K562 (cell line): ENCODE measurements around the gene BAIAP3. TPM values are rescaled to one million over a fixed set of nuclear protein-coding genes. Genes with fewer than 3 reads are reported as not detected.

ENCODE experiments used
- ATF7 ChIP-seq: fragments of 450-650 bp; IDR thresholded peaks from 2 replicates; pipeline ENCODE4 v1.7.1; 2014; ENCODE audit warnings: mild to moderate bottlenecking, moderate library complexity
- CXXC5 ChIP-seq: fragments of 250-450 bp; sonication (Bioruptor Pico); IDR thresholded peaks from 2 replicates; pipeline ENCODE4 v1.8.0; 2022; ENCODE audit warnings: inconsistent platforms, mild to moderate bottlenecking, moderate library complexity
- KLF1 ChIP-seq: fragments of 450-650 bp; IDR thresholded peaks from 2 replicates; pipeline ENCODE4 v1.6.1; 2016; ENCODE audit warnings: missing genetic modification characterization, missing compliant biosample characterization
- MGA ChIP-seq: fragments of 450-650 bp; IDR thresholded peaks from 2 replicates; pipeline ENCODE4 v1.6.1; 2016; ENCODE audit warnings: mild to moderate bottlenecking, moderate library complexity
- POLR2H ChIP-seq: IDR thresholded peaks from 2 replicates; pipeline ENCODE4 v1.6.1; 2016; ENCODE audit warnings: missing genetic modification characterization, low read depth, mild to moderate bottlenecking, control low read depth, missing compliant biosample characterization, moderate library complexity
- RBM39 ChIP-seq: fragments of 200-400 bp; formaldehyde crosslinking; optimal IDR thresholded peaks from 2 replicates; pipeline ENCODE3; 2018; ENCODE audit warnings: low read depth, low read length
- SP1 ChIP-seq: sonication (generic); formaldehyde crosslinking; IDR thresholded peaks from 2 replicates; pipeline ENCODE4 v1.8.1; 2022; ENCODE audit warnings: mild to moderate bottlenecking, missing genetic modification reagents
- YY1 ChIP-seq, 3 experiments: IDR thresholded peaks; 2 replicates each; pipeline ENCODE4 v1.6.1; 2011; ENCODE audit warnings: low read length in 2 of 3, mild to moderate bottlenecking in 2 of 3, moderate library complexity in 2 of 3, borderline replicate concordance in 1 of 3, control low read depth in 1 of 3, low read depth in 1 of 3; ENCODE audit not compliant: insufficient read depth in 3 of 3, insufficient replicate concordance in 2 of 3, control insufficient read depth in 1 of 3, insufficient read length in 1 of 3; ENCODE audit errors: extremely low read depth in 1 of 3
- ZBTB43 ChIP-seq: sonication (generic); formaldehyde crosslinking; IDR thresholded peaks from 2 replicates; pipeline ENCODE4 v1.8.0; 2023; ENCODE audit warnings: mild to moderate bottlenecking, missing genetic modification reagents
- ZNF583 ChIP-seq: fragments of 250-450 bp; sonication (Bioruptor Pico); IDR thresholded peaks from 2 replicates; pipeline ENCODE4 v1.4.0; 2020
- ZNF639 ChIP-seq, 2 experiments: fragments of 200-800 bp in 1 of 2; sonication (Bioruptor generic) in 1 of 2; sonication (generic) in 1 of 2; formaldehyde crosslinking in 1 of 2; IDR thresholded peaks in 1 of 2; conservative IDR thresholded peaks in 1 of 2; 2 replicates each; pipeline versions ENCODE4 v1.5.0 to v1.6.1; 2016 to 2020; ENCODE audit warnings: missing compliant biosample characterization in 1 of 2, missing genetic modification characterization in 1 of 2, missing genetic modification reagents in 1 of 2
- polyA plus RNA-seq, 8 experiments: library from polyadenylated mRNA; depleted of rRNA in 4 of 8; stranded (reverse) in 5 of 8; unstranded in 3 of 8; fragments of >200 nt; fragmentation: Nextera tagmentation in 2 of 8; fragmentation: Illumina TruSeq in 1 of 8; extraction: Ambion mirVana in 2 of 8; extraction: Trizol in 1 of 8; gene quantifications; 2 replicates each; pipeline versions ENCODE4 v1.2.1 to v1.2.3, GENCODE V29; 2011 to 2014; ENCODE audit warnings: inconsistent platforms in 1 of 8, missing spikeins in 1 of 8
- total RNA-seq, 7 experiments: library from RNA; depleted of rRNA in 6 of 7; stranded (reverse); fragments of >200 nt in 6 of 7; fragmentation: Illumina TruSeq in 2 of 7; extraction: Trizol in 2 of 7; gene quantifications; 2 replicates each; pipeline versions ENCODE4 v1.2.1 to v1.2.3, GENCODE V29; 2011 to 2021; ENCODE audit warnings: low replicate concordance in 1 of 7

Gene BAIAP3
- total and polyA plus RNA-seq, 9 of the 15 experiments (the other 6 are each of a cell fraction or from before 2014, with no cell fraction given): 0.03 to 4.5 (median 0.57) TPM; not detected in 1

GRCh38 chr16:1351582-1352362, 18.3 kb downstream of the BAIAP3 start, which contains the start of the genes GNPTG and TSR3 (continued):
- TF ChIP-seq ZBTB43 (CRISPR knock-in tag): no peak
- peak; percentile 65; the same call in 1 of the 2 replicates for TF ChIP-seq ATF7
- peak; percentile 97 for TF ChIP-seq CXXC5 (CRISPR knock-in tag)
- peak; percentile 90 to 98 (median 98) for TF ChIP-seq YY1 (IDR thresholded peaks at IDR 0.05; ENCODE audit: borderline replicate concordance in 1 of 3, control insufficient read depth in 1 of 3, extremely low read depth in 1 of 3, insufficient read depth in 3 of 3, insufficient read length in 1 of 3, insufficient replicate concordance in 2 of 3, low read depth in 1 of 3, low read length in 2 of 3)
- TF ChIP-seq MGA: no peak
- no peak; a peak in 1 of 4 replicates for TF ChIP-seq ZNF639 (CRISPR knock-in tag; conservative IDR thresholded peaks at IDR 0.05 in 1 of 2, IDR thresholded peaks at IDR 0.05 in 1 of 2)
- peak; percentile 62; the same call in 1 of the 2 replicates for TF ChIP-seq ZNF583
- peak; percentile 20; the same call in 1 of the 2 replicates for TF ChIP-seq SP1
- TF ChIP-seq KLF1 (tag): peak; percentile 93
- TF ChIP-seq POLR2H: no peak
- no peak for TF ChIP-seq RBM39
